ENCODE results near the gene NUDT21. TPM values are rescaled to one million over a fixed set of nuclear protein-coding genes. Genes with fewer than 3 reads are reported as not detected.

NUDT21 gene
- total and polyA plus RNA-seq, 2 of the 4 experiments (the other 2 are of a cell fraction), result 52.4 to 166 TPM

GRCh38 chr16:56469748-56470147, 18.6 kb upstream of the NUDT21 start:
- Histone ChIP-seq H3K9me3 (ENCODE audit: control insufficient read depth, insufficient read depth, low read length) (no peaks in the 10 kb centered on the region), H3K9me1 (ENCODE audit: insufficient read depth, low read length) (no peaks in the 10 kb centered on the region), H4K20me1 (ENCODE audit: insufficient read depth, low read length) (no peaks in the 10 kb centered on the region), H4K8ac (ENCODE audit: low read depth in 2 of 2, low read length in 2 of 2) (no peak overlapping the region), H2BK5ac (ENCODE audit: low read depth, low read length, poor library complexity, severe bottlenecking) (no peak overlapping the region), H2BK120ac (ENCODE audit: low read depth, low read length) (no peak overlapping the region), H2AFZ (replicated peaks; ENCODE audit: low read length, poor library complexity) (no peak overlapping the region), H2AK5ac (ENCODE audit: low read depth, low read length) (no peak overlapping the region), H3K36me3 (ENCODE audit: control insufficient read depth, insufficient read depth, low read length) (peaks cover 49% of the 10 kb centered on the region), H3K18ac (ENCODE audit: low read depth, low read length) (no peak overlapping the region), H3K79me1 (ENCODE audit: low read depth in 1 of 2, low read length in 2 of 2) (peaks cover 3 to 7% of the 10 kb centered on the region in 2 experiments; a peak in 3 of 4 replicates), H3K4me3 (ENCODE audit: insufficient read depth, low read depth, low read length) (no peak overlapping the region), H2AK9ac (replicated peaks; ENCODE audit: low read depth, low read length, poor library complexity) (no peak overlapping the region), H4K91ac (ENCODE audit: insufficient read depth, low read depth, low read length) (no peak overlapping the region), H4K5ac (ENCODE audit: low read depth, low read length) (no peak overlapping the region), H3K14ac (replicated peaks; ENCODE audit: low read depth, low read length) (no peak overlapping the region), H3K27me3 (ENCODE audit: control insufficient read depth, insufficient read depth, low read length) (no peaks in the 10 kb centered on the region), H3K4me1 (ENCODE audit: control insufficient read depth, insufficient read depth, low read length) (no peaks in the 10 kb centered on the region), H2BK15ac (ENCODE audit: low read depth, low read length) (no peak overlapping the region), H3K9ac (ENCODE audit: low read depth, low read length) (no peak overlapping the region), H3K4me2 (ENCODE audit: low read depth, low read length) (no peak overlapping the region), H2BK20ac (ENCODE audit: low read depth, low read length) (no peak overlapping the region), H3K56ac (ENCODE audit: extremely low read depth, insufficient read depth, low read length) (no peak overlapping the region), H3K4ac (ENCODE audit: low read depth, low read length) (no peak overlapping the region), H3K27ac (ENCODE audit: insufficient read depth, low read length) (no peak overlapping the region), H3K23ac (ENCODE audit: low read depth, low read length) (no peak overlapping the region)
- dilution Hi-C loops (cut with HindIII; ENCODE audit: low sequenced_read_pairs, unreplicated experiment), result no loop called here
- CTCF ChIA-PET, result interaction anchor here (1.0 kb wide), 1 partner anchor 232 kb away, joined by 4 read pairs; no protein-coding TSS in a partner anchor
- WGBS, 2 experiments (ENCODE audit: extremely low coverage in 2 of 2, insufficient read length in 1 of 2), result no CpG with 5 or more reads among the region's 7 CpGs
- POLR2A ChIA-PET (ENCODE audit: unreplicated experiment), result no interaction called here
- TF ChIP-seq RAD21 (IDR thresholded peaks at IDR 0.05; ENCODE audit: low read length) (no peak), CTCF (conservative IDR thresholded peaks at IDR 0.05; ENCODE audit: low read depth, low read length) (no peak), MXI1 (IDR thresholded peaks at IDR 0.05; ENCODE audit: borderline replicate concordance, low read depth, low read length) (no peak), BHLHE40 (IDR thresholded peaks at IDR 0.05; ENCODE audit: low read depth, low read length) (no peak), FOS (IDR thresholded peaks at IDR 0.05; ENCODE audit: low read depth, low read length) (no peak), SMC3 (IDR thresholded peaks at IDR 0.05; ENCODE audit: low read depth, low read length) (no peak), USF2 (IDR thresholded peaks at IDR 0.05; ENCODE audit: low read depth, low read length) (no peak), CEBPB (IDR thresholded peaks at IDR 0.05; ENCODE audit: low read depth, low read length) (no peak), ELK1 (IDR thresholded peaks at IDR 0.05; ENCODE audit: borderline replicate concordance, low read depth, low read length) (no peak)
- ATAC-seq (ENCODE audit: low read depth) (no peak), DNase-seq (no peak)
- in situ Hi-C loops (cut with MboI; ENCODE audit: low sequenced_read_pairs), result no loop called here
- intact Hi-C loops (cut with micrococcal nuclease), result loop anchor here (2.0 kb wide), 1 partner anchor 13 kb away; no protein-coding TSS in a partner anchor
- BruUV-seq (replicated peaks), result no TSS peak

Measured in IMR-90 (cell line).